HG03469 (cell line): ENCODE measurements around the gene SYT1.

Experiments
- ATAC-seq: cut with Tn5 transposase; IDR thresholded peaks from one replicate; pipeline ENCODE4 v1.9.1; 2021; ENCODE audit warnings: mild to moderate bottlenecking, moderate library complexity, moderate number of reproducible peaks; ENCODE audit not compliant: unreplicated experiment

Gene SYT1

GRCh38 chr12:79055926-79056674, 191.5 kb downstream of the SYT1 start:
- ATAC-seq, result no peak

- no peak for ATAC-seq
Observed at GRCh38 chr12:79056775-79057174, 192.2 kb downstream of the SYT1 start.

DNA sequence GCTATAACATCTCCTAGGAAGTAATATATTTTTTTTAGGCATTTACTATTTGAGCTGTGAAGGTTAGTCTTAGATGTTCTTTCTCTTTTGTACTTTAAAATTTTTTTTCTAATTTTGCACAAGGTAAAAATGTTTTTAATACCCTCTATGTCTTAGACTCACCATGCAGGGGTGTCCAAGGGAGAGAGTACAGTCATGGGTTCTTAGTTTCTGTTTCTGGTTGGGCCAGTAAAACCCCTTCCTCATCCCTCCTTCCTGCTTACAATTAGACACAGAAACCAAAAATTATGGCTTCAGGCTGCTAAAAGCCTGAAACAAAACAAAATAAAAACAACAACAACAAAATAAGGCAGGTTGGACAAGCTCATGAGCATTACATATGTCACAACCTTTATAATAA, 193.0 kb downstream of the SYT1 start:
- ATAC-seq, result no peak

DNA sequence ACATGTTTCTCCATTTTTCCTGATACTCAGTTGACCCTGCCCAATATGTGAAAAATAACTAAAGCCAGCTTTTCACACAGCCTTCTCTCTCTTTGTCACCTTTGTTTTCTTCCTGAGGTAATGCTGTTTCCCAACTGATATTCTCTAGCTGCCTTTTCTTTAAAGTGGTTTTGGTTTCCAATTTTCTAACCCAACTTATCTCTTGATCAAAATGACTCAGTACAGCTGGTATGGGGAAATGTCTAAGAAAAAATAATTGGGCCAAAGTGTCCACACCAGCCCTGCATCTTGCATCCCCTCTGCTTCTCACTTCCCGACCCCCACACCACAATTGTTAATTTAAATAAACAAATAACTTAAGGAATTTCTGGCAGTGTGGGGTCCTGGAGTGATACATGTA, 193.8 kb downstream of the SYT1 start:
- no peak for ATAC-seq

DNA sequence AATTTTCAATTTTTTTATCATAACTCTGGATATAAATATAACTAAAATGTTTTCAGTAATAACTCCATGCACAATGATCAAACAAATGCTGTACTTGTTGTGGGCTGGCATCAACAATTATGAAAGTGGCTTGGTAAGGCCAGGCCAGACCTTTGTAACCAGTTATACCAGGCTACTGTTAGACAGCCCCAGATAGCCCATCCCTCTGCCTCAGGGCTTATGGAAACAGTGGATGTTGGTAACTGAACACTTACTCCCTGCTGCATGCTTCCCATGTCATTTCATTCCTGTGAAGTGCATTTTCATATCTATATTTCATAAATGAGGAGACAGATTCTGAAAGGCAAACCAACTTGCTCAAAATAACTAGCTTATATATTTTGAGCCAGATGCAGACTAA, 195.0 kb downstream of the SYT1 start:
- no peak for ATAC-seq

GRCh38 chr12:79063258-79063657, 198.7 kb downstream of the SYT1 start:
- ATAC-seq, result no peak

DNA sequence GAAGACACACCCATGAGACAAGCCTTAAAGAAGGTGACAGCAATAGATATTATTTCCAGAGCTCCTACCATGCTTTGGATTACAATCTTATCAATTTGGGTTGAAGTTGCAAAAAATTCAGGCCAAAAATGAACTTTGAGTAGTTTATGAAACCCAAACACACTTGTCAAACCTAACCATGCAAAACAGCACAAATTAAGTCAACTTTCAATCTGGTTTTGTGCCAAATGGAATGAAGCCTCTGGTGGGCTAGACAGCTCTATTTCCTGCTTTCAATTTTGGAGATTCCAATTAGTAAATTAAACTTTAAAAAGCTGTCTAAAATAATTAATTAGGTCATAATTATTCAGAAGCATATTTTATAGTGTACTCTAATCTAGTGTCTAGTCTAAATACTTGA, 203.4 kb downstream of the SYT1 start:
- ATAC-seq, result no peak

GRCh38 chr12:79069009-79069408, 204.4 kb downstream of the SYT1 start:
- ATAC-seq, result peak; percentile 96

GRCh38 chr12:79071498-79071897, 206.9 kb downstream of the SYT1 start:
- ATAC-seq, result no peak

GRCh38 chr12:79073506-79073905, 208.9 kb downstream of the SYT1 start:
- no peak for ATAC-seq

DNA sequence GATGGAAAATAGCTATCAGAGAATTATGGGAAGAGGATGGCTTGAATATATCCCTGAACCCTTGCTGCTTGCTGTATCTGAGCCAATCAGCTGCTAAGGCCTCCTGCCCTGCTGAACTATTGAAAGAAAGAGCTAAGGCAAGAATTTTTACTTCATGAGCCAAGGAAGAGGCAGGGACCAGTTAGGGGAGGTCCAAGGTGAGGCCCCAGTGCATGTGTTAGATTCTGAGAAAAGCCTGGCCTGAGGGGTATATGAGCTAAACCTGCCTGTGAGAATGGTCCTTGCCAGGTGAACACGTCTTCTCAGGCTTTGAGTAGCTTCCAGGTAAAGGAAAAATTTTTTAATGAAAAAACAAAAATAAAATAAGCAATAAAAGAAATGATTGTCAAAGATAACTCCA, 218.0 kb downstream of the SYT1 start:
- ATAC-seq, result no peak

GRCh38 chr12:79083181-79083580, 218.6 kb downstream of the SYT1 start:
- ATAC-seq, result no peak

GRCh38 chr12:79085106-79085682, 220.6 kb downstream of the SYT1 start:
- no peak for ATAC-seq

GRCh38 chr12:79086541-79087296, 222.1 kb downstream of the SYT1 start:
- ATAC-seq, result no peak

- ATAC-seq, result no peak
Observed at GRCh38 chr12:79098530-79098929, 234.0 kb downstream of the SYT1 start.

GRCh38 chr12:79108962-79109361, 244.4 kb downstream of the SYT1 start:
- ATAC-seq, result no peak

DNA sequence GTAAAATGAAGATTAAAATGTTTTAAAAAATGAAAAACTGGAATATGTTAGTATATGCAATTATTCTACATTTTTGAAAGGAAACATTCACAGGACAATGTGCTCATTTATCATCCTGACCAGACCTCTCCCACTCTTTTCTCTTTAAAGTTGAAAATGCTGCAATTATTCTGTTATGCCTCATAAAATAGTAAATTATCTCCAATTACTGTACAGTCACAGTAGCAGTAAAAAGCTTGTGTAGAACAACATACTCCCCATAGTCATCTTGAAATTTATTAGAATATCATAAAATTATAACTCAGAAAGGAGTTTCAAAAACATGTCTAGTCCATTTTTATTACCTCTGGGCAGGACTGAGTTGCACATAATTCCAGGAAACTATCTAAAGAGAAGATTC, 250.3 kb downstream of the SYT1 start:
- no peak for ATAC-seq

GRCh38 chr12:79115743-79116142, 251.2 kb downstream of the SYT1 start:
- ATAC-seq, result no peak

DNA sequence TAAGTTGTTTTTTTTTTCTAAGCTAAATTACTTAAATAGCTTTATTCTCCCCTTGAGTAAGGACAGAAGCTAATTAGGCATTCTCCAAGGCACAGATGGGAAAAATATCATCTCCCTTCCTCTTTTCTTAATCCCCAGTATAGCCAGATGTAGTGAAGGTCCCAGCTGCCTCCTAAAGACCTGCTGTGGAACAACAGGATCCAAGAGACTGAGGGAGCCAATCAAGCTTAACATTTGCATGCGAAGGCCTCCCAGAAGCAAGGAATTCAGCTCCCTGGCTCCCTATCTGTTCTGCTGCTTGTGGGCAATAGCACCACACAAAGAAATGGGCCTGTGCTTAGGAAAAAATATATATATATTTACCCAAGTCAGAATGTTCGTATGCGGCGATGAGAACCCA, 255.2 kb downstream of the SYT1 start:
- no peak for ATAC-seq

DNA sequence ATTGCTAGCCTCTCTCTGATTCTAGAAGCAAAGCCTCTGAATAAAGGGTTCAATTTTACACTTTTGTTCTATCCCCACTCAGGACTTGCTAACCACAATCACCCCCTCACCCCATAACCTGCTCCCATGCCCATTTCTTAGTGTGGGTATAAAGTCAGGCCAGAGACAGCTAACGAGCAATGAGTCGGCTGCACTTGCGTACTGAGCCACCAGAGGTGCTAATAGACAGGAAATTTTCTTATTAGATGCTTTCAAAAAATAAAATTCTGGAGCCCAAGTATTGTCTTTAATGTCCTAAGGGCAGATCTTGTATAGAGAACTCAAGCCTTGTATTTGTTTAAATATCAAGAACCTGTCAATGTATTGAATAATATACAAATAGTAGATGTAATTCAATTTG, 256.9 kb downstream of the SYT1 start:
- ATAC-seq, result no peak

DNA sequence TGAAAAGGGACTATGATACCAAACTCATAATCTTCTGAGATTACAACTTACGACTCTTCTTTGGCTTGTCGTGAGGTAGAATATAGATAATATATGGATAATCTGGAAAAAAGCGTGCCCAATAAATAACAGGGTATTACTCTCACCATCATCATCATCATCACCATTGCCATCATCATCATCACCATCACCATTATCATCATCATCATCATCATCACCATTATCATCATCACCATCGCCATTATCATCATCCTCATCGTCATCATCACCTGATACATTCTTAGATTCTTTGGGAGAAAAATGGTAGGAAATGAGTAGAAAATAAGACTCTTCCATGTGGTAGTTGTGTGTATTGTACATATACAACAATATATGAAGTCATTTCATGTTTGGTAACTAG, 259.8 kb downstream of the SYT1 start:
- no peak for ATAC-seq

DNA sequence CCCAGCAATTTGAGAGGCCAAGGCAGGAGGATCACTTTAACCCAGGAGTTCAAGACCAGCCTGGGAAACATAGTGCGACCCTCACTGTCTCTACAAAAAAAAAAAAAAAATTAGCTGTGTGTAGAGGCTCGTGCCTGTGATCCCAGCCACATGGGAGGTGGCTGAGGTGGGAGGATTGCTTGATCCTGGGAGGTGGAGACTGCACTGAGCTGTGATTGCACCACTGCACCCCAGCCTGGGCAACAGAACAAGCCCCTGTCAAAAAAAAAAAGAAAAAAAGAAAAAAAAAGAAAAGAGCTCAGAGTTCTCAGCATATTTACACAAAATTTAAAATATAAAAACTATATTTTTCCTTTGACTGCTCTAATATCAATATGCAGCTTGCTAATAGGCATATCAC, 260.8 kb downstream of the SYT1 start:
- no peak for ATAC-seq
